IMR-90 (cell line): ENCODE measurements around the gene OR1K1. TPM values are rescaled to one million over a fixed set of nuclear protein-coding genes. Genes with fewer than 3 reads are reported as not detected.

Experiments
- polyA plus RNA-seq, 3 experiments: library from polyadenylated mRNA; depleted of rRNA; stranded (reverse); fragments of >200 nt; gene quantifications; 2 replicates each; pipeline ENCODE4 v1.2.3, GENCODE V29; 2012; ENCODE audit warnings: low replicate concordance in 1 of 3
- total RNA-seq: library from RNA; depleted of rRNA; stranded (reverse); fragments of >200 nt; gene quantifications from 2 replicates; pipeline ENCODE4 v1.2.3, GENCODE V29; 2012; rRNA removed

OR1K1 gene
- total and polyA plus RNA-seq, 2 of the 4 experiments (the other 2 are of a cell fraction): not detected

Other genes starting within 250 kb of the OR1K1 start
- gene OR1N2, start 247.0 kb upstream of the OR1K1 start, total RNA-seq: not detected in 2 replicates
- not detected in 2 replicates for gene OR1N2, start 247.0 kb upstream of the OR1K1 start, polyA plus RNA-seq (2012; rRNA removed)
- not detected in 2 replicates for gene OR1L8, start 216.7 kb upstream of the OR1K1 start, total RNA-seq
- not detected in 2 replicates for gene OR1L8, start 216.7 kb upstream of the OR1K1 start, polyA plus RNA-seq (2012; rRNA removed)
- not detected in 2 replicates for gene OR1Q1, start 185.4 kb upstream of the OR1K1 start, total RNA-seq
- not detected in 2 replicates for gene OR1Q1, start 185.4 kb upstream of the OR1K1 start, polyA plus RNA-seq (2012; rRNA removed)
- gene OR1B1, start 142.5 kb upstream of the OR1K1 start, total RNA-seq: not detected in 2 replicates
- gene OR1B1, start 142.5 kb upstream of the OR1K1 start, polyA plus RNA-seq (2012; rRNA removed): not detected in 2 replicates
- gene OR1L1, start 138.4 kb upstream of the OR1K1 start, total RNA-seq: not detected in 2 replicates
- not detected in 2 replicates for gene OR1L1, start 138.4 kb upstream of the OR1K1 start, polyA plus RNA-seq (2012; rRNA removed)
- gene OR1L3, start 125.0 kb upstream of the OR1K1 start, total RNA-seq: not detected in 2 replicates
- gene OR1L3, start 125.0 kb upstream of the OR1K1 start, polyA plus RNA-seq (2012; rRNA removed): not detected in 2 replicates
- gene OR1L4, start 76.1 kb upstream of the OR1K1 start, total RNA-seq: not detected in 2 replicates
- gene OR1L4, start 76.1 kb upstream of the OR1K1 start, polyA plus RNA-seq (2012; rRNA removed): not detected in 2 replicates
- not detected in 2 replicates for gene OR1L6, start 57.8 kb upstream of the OR1K1 start, total RNA-seq
- not detected in 2 replicates for gene OR1L6, start 57.8 kb upstream of the OR1K1 start, polyA plus RNA-seq (2012; rRNA removed)
- gene OR5C1, start 11.2 kb upstream of the OR1K1 start, total RNA-seq: not detected in 2 replicates
- gene OR5C1, start 11.2 kb upstream of the OR1K1 start, polyA plus RNA-seq (2012; rRNA removed): not detected in 2 replicates
- 22.2 and 38.3 TPM in 2 replicates for gene PDCL, start 28.5 kb downstream of the OR1K1 start, total RNA-seq
- gene PDCL, start 28.5 kb downstream of the OR1K1 start, polyA plus RNA-seq (2012; rRNA removed): 8.7 and 10.1 TPM in 2 replicates
- 55.5 and 58.4 TPM in 2 replicates for gene RC3H2, start 105.2 kb downstream of the OR1K1 start, total RNA-seq
- gene RC3H2, start 105.2 kb downstream of the OR1K1 start, polyA plus RNA-seq (2012; rRNA removed): 14.7 and 14.9 TPM in 2 replicates
- 11.7 and 16.7 TPM in 2 replicates for gene ZBTB6, start 113.2 kb downstream of the OR1K1 start, total RNA-seq
- 1.8 and 2.6 TPM in 2 replicates for gene ZBTB6, start 113.2 kb downstream of the OR1K1 start, polyA plus RNA-seq (2012; rRNA removed)
- 5.8 and 6.1 TPM in 2 replicates for gene ZBTB26, start 131.4 kb downstream of the OR1K1 start, total RNA-seq
- gene ZBTB26, start 131.4 kb downstream of the OR1K1 start, polyA plus RNA-seq (2012; rRNA removed): 2.3 and 3.1 TPM in 2 replicates
- 39.7 and 53.9 TPM in 2 replicates for gene RABGAP1, start 140.9 kb downstream of the OR1K1 start, total RNA-seq
- gene RABGAP1, start 140.9 kb downstream of the OR1K1 start, polyA plus RNA-seq (2012; rRNA removed): 17.2 and 20.0 TPM in 2 replicates
- 0.28 and 0.90 TPM in 2 replicates for gene GPR21, start 233.5 kb downstream of the OR1K1 start, total RNA-seq
- not detected in 2 replicates for gene GPR21, start 233.5 kb downstream of the OR1K1 start, polyA plus RNA-seq (2012; rRNA removed)